Non-pigmented ciliary epithelial cell (primary cell): ENCODE data around the gene LYZL4.
A peak's percentile ranks its signal among the peaks of the same experiment; 100 is the strongest.

Experiments used
- DNase-seq: peaks from one replicate; pipeline ENCODE4 v3.0.0-alpha.2; 2010; ENCODE audit warnings: low read depth

The LYZL4 gene

GRCh38 chr3:42410370-42411131 lies at the start of gene LYZL4:
LYZL4 (minus strand) TSS chr3:42410610; CDS start chr3:42407251, 3,359 bp downstream.
- DNase-seq, result no peak

- DNase-seq, result no peak
Observed at GRCh38 chr3:42459151-42459550, 48.7 kb upstream of the LYZL4 start.

GRCh38 chr3:42456211-42456610 lies 45.8 kb upstream of the LYZL4 start:
- no peak for DNase-seq

GRCh38 chr3:42451546-42452230 lies 41.3 kb upstream of the LYZL4 start:
- DNase-seq, result no peak

GRCh38 chr3:42451116-42451515 lies 40.7 kb upstream of the LYZL4 start:
- no peak for DNase-seq

- DNase-seq, result no peak
Observed at GRCh38 chr3:42450567-42450966, 40.2 kb upstream of the LYZL4 start.

- DNase-seq, result no peak
Observed at GRCh38 chr3:42447481-42447880, 37.1 kb upstream of the LYZL4 start.

GRCh38 chr3:42446111-42447050 lies 36.0 kb upstream of the LYZL4 start:
- DNase-seq, result no peak

GRCh38 chr3:42443819-42444436 lies 33.5 kb upstream of the LYZL4 start:
- DNase-seq, result peak; percentile 28

GRCh38 chr3:42443292-42443691 lies 32.9 kb upstream of the LYZL4 start:
- no peak for DNase-seq

- DNase-seq, result no peak
Observed at GRCh38 chr3:42442640-42443039, 32.2 kb upstream of the LYZL4 start.

GRCh38 chr3:42441791-42442190 lies 31.4 kb upstream of the LYZL4 start:
- DNase-seq, result no peak

GRCh38 chr3:42440924-42441323 lies 30.5 kb upstream of the LYZL4 start:
- no peak for DNase-seq

- no peak for DNase-seq
Observed at GRCh38 chr3:42439261-42440115, 29.1 kb upstream of the LYZL4 start.

GRCh38 chr3:42438758-42439157 lies 28.3 kb upstream of the LYZL4 start:
- DNase-seq, result no peak

GRCh38 chr3:42438193-42438592 lies 27.8 kb upstream of the LYZL4 start:
- no peak for DNase-seq

GRCh38 chr3:42434777-42435380 lies 24.5 kb upstream of the LYZL4 start:
- no peak for DNase-seq

- DNase-seq, result no peak
Observed at GRCh38 chr3:42432485-42432884, 22.1 kb upstream of the LYZL4 start.

GRCh38 chr3:42430781-42431532 lies 20.5 kb upstream of the LYZL4 start:
- DNase-seq, result no peak

GRCh38 chr3:42428830-42429229 lies 18.4 kb upstream of the LYZL4 start:
- no peak for DNase-seq
